HEK293 (cell line): ENCODE results near the gene ITGA8.

Source experiments
- CTCF ChIA-PET: fragments of 350-600 bp; formaldehyde crosslinking; extraction: SDS; loops from one replicate; lab custom pipeline; 2021; ENCODE audit warnings: antibody characterized with exemption; lab: Yijun Ruan, JAX
- POLR2A ChIA-PET: fragments of 300-600 bp; formaldehyde crosslinking; extraction: SDS; loops from one replicate; lab custom pipeline; 2020; ENCODE audit warnings: antibody characterized with exemption, inconsistent platforms; lab: Yijun Ruan, JAX
- H3K27ac ChIP-seq: fragments of 200-500 bp; sonication (Bioruptor generic); 2 replicates; pipeline ENCODE4 v1.5.1; 2014; ENCODE audit warnings: low read depth, low read length, control low read depth, inconsistent platforms; ENCODE audit errors: extremely low read depth
- H3K36me3 ChIP-seq, 2 experiments: fragments of 200-500 bp in 1 of 2; sonication (Bioruptor generic) in 1 of 2; 1 replicate in 1 of 2; 2 replicates in 1 of 2; pipeline ENCODE4 v1.5.1; 2014 to 2017; ENCODE audit warnings: inconsistent platforms in 2 of 2, low read length in 2 of 2; ENCODE audit not compliant: control insufficient read depth in 2 of 2, insufficient read depth in 1 of 2
- H3K4me1 ChIP-seq: fragments of 200-500 bp; sonication (Bioruptor generic); 2 replicates; pipeline ENCODE4 v1.5.1; 2014; ENCODE audit warnings: mild to moderate bottlenecking, low read length, inconsistent platforms; ENCODE audit not compliant: control insufficient read depth, insufficient read depth
- H3K4me3 ChIP-seq: 2 replicates; pipeline ENCODE4 v1.5.1; 2011; ENCODE audit warnings: low read depth, mild to moderate bottlenecking, control low read depth, low read length, moderate library complexity
- H3K9me3 ChIP-seq: fragments of 200-500 bp; sonication (Bioruptor generic); 2 replicates; pipeline ENCODE4 v1.5.1; 2014; ENCODE audit warnings: low read depth, low read length, inconsistent platforms; ENCODE audit not compliant: control insufficient read depth, insufficient read depth
- BCL6B ChIP-seq: fragments of 450-650 bp; formaldehyde crosslinking; IDR thresholded peaks from 2 replicates; pipeline ENCODE4 v1.5.1; 2017; ENCODE audit warnings: missing biosample characterization, missing genetic modification characterization
- CTCF ChIP-seq: fragments of 450-650 bp; formaldehyde crosslinking; IDR thresholded peaks from 2 replicates; pipeline ENCODE4 v1.5.1; 2016; ENCODE audit warnings: missing biosample characterization, missing genetic modification characterization
- ELK4 ChIP-seq: IDR thresholded peaks from 2 replicates; pipeline ENCODE4 v1.6.1; 2011; ENCODE audit warnings: mild to moderate bottlenecking, low read depth, low read length, borderline replicate concordance
- GLI2 ChIP-seq: fragments of 450-650 bp; formaldehyde crosslinking; IDR thresholded peaks from 2 replicates; pipeline ENCODE4; 2017; ENCODE audit warnings: missing biosample characterization, missing genetic modification characterization, low read depth, borderline replicate concordance
- HOXD13 ChIP-seq: sonication (generic); formaldehyde crosslinking; IDR thresholded peaks from 2 replicates; pipeline ENCODE4 v1.8.0; 2022; ENCODE audit warnings: missing genetic modification reagents, borderline replicate concordance
- KLF16 ChIP-seq: fragments of 450-650 bp; formaldehyde crosslinking; IDR thresholded peaks from 2 replicates; pipeline ENCODE4 v1.5.1; 2017; ENCODE audit warnings: missing biosample characterization, missing genetic modification characterization
- PRDM2 ChIP-seq: fragments of 450-650 bp; formaldehyde crosslinking; IDR thresholded peaks from 2 replicates; pipeline ENCODE4 v1.5.1; 2016; ENCODE audit warnings: missing biosample characterization, missing genetic modification characterization, borderline replicate concordance
- ZFP37 ChIP-seq: fragments of 450-650 bp; formaldehyde crosslinking; IDR thresholded peaks from 2 replicates; pipeline ENCODE4 v1.5.1; 2016; ENCODE audit warnings: missing biosample characterization, missing genetic modification characterization
- ZFP69B ChIP-seq: fragments of 450-650 bp; formaldehyde crosslinking; IDR thresholded peaks from 2 replicates; pipeline ENCODE4 v1.5.1; 2016; ENCODE audit warnings: missing biosample characterization, missing genetic modification characterization
- ZNF138 ChIP-seq: fragments of 450-650 bp; formaldehyde crosslinking; IDR thresholded peaks from 2 replicates; pipeline ENCODE4 v1.5.1; 2016; ENCODE audit warnings: missing biosample characterization, missing genetic modification characterization, borderline replicate concordance
- ZNF140 ChIP-seq: fragments of 450-650 bp; formaldehyde crosslinking; IDR thresholded peaks from 2 replicates; pipeline ENCODE4 v1.5.1; 2016; ENCODE audit warnings: missing biosample characterization, missing genetic modification characterization
- ZNF221 ChIP-seq: fragments of 450-650 bp; formaldehyde crosslinking; IDR thresholded peaks from 2 replicates; pipeline ENCODE4 v1.5.1; 2017; ENCODE audit warnings: missing biosample characterization, missing genetic modification characterization, borderline replicate concordance
- ZNF274 ChIP-seq, 2 experiments: fragments of 200-500 bp in 1 of 2; fragments of 450-650 bp in 1 of 2; sonication (Bioruptor generic) in 1 of 2; formaldehyde crosslinking in 1 of 2; IDR thresholded peaks; 2 replicates each; pipeline versions ENCODE4 v1.5.1 to v1.6.1; 2014 to 2016; ENCODE audit warnings: borderline replicate concordance in 1 of 2, inconsistent platforms in 1 of 2, low read length in 1 of 2, missing biosample characterization in 1 of 2, missing genetic modification characterization in 1 of 2
- ZNF292 ChIP-seq: fragments of 450-650 bp; formaldehyde crosslinking; IDR thresholded peaks from 2 replicates; pipeline ENCODE4 v1.5.1; 2016; ENCODE audit warnings: low read depth, missing biosample characterization, missing genetic modification characterization, borderline replicate concordance
- ZNF341 ChIP-seq: fragments of 450-650 bp; formaldehyde crosslinking; IDR thresholded peaks from 2 replicates; pipeline ENCODE4; 2016; ENCODE audit warnings: low read depth, missing biosample characterization, missing genetic modification characterization
- ZNF37A ChIP-seq: fragments of 450-650 bp; IDR thresholded peaks from 2 replicates; pipeline ENCODE4 v1.5.1; 2018; ENCODE audit warnings: missing biosample characterization, missing genetic modification characterization
- ZNF561 ChIP-seq: fragments of 450-650 bp; IDR thresholded peaks from 2 replicates; pipeline ENCODE4 v1.5.1; 2018; ENCODE audit warnings: missing biosample characterization, missing genetic modification characterization, borderline replicate concordance
- ZNF664 ChIP-seq: fragments of 450-650 bp; formaldehyde crosslinking; IDR thresholded peaks from 2 replicates; pipeline ENCODE4 v1.5.1; 2016; ENCODE audit warnings: missing biosample characterization, missing genetic modification characterization
- ZNF776 ChIP-seq: fragments of 450-650 bp; formaldehyde crosslinking; IDR thresholded peaks from 2 replicates; pipeline ENCODE4 v1.5.0; 2017; ENCODE audit warnings: missing biosample characterization, missing genetic modification characterization, borderline replicate concordance

ITGA8 gene

GRCh38 chr10:15474671-15475070 lies 245.1 kb downstream of the ITGA8 start:
- ChIA-PET POLR2A (no interaction called here), CTCF (no interaction called here)
- Histone ChIP-seq H3K4me1 (peaks cover 20% of the 10 kb centered on the region), H3K9me3 (no peaks in the 10 kb centered on the region), H3K36me3 (no peaks in the 10 kb centered on the region), H3K27ac (no peak overlapping the region), H3K4me3 (no peak overlapping the region)
- TF ChIP-seq ZNF138 = no peak
- TF ChIP-seq ZFP69B (tag by site-specific recombination) = no peak
- TF ChIP-seq HOXD13 = no peak
- no peak for TF ChIP-seq BCL6B (tag by site-specific recombination)
- TF ChIP-seq ZNF776 (tag by site-specific recombination) = no peak
- TF ChIP-seq ZNF664 = no peak
- no peak for TF ChIP-seq ZFP37 (tag by site-specific recombination)
- no peak for TF ChIP-seq ELK4
- no peak for TF ChIP-seq ZNF341 (tag by site-specific recombination)
- TF ChIP-seq KLF16 (tag by site-specific recombination) = no peak
- no peak for TF ChIP-seq GLI2 (tag by site-specific recombination)
- no peak for TF ChIP-seq ZNF221 (tag by site-specific recombination)
- TF ChIP-seq ZNF292 = no peak
- TF ChIP-seq ZNF561 = no peak
- no peak for TF ChIP-seq ZNF140 (tag by site-specific recombination)
- TF ChIP-seq ZNF274 (IDR thresholded peaks at IDR 0.05; ENCODE audit: low read length) = no peak
- TF ChIP-seq ZNF274 (tag by site-specific recombination; IDR thresholded peaks at IDR 0.05; ENCODE audit: borderline replicate concordance) = no peak
- TF ChIP-seq CTCF = no peak
- TF ChIP-seq ZNF37A (tag by site-specific recombination) = no peak
- no peak for TF ChIP-seq PRDM2 (tag by site-specific recombination)
